ENCODE measurements around the gene ZSWIM4. TPM values are rescaled to one million over a fixed set of nuclear protein-coding genes. Genes with fewer than 3 reads are reported as not detected.

Gene ZSWIM4
- total RNA-seq, 2 experiments from 2014 or later, result 5.0 to 10.8 TPM

DNA sequence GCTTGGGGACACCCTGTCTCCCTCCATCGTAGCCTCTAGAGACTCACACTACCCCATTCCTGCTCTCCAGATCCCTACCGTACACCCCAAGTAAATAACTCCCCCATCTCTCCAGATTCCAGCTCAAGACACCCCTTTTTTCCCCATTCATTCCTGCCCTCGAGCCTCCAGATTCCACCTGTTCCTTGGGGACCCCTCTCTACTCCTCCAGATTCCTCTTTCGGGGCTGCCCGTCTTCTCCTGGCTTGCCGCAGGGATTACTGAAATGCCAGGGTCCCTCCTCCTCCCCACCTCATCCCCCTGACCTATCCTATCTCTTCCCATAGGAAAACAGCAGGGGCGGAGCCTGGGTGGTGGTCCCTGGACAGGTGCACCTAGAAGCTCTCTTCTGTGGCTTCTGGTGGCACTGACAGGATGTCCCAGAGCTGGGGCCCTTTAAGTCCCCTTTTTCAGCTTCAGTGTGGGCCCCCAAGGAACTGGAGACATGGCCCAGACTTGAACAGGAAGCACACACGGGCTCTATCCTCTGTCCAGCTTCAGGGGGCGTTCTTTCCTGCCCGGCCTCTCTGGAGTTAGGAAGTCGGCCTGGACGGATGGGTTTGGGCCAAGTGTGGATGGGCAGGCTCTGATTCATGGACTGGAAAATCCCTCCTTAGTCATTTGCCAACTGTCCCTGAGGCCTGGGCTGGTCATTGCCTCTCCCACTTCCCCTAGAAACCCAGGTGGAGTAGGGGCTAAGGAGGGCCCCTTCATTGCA lies 1.2 kb downstream of the ZSWIM4 start:
- Histone ChIP-seq H3K36me3 (ENCODE audit: insufficient read depth, low read length) (no peaks in the 10 kb centered on the region), H3K9me3 (ENCODE audit: low read length) (no peaks in the 10 kb centered on the region), H3K9me2 (ENCODE audit: insufficient read depth, low read length) (no peaks in the 10 kb centered on the region), H3K79me2 (ENCODE audit: insufficient read depth, low read depth, low read length) (peaks cover 5% of the 10 kb centered on the region; the same call in 1 of the 2 replicates), H3K4me3 (ENCODE audit: low read depth, low read length, poor library complexity, severe bottlenecking) (peak overlapping the region; percentile 79), H2AFZ (ENCODE audit: low read length) (peak overlapping the region; percentile 49; the same call in 1 of the 2 replicates), H4K20me1 (ENCODE audit: insufficient read depth, low read length) (no peaks in the 10 kb centered on the region), H3K4me2 (ENCODE audit: low read length) (peak overlapping the region; percentile 92), H3K4me1 (ENCODE audit: insufficient read depth, low read length, poor library complexity, severe bottlenecking) (peaks cover 30% of the 10 kb centered on the region), H3K27ac (ENCODE audit: low read depth, low read length, poor library complexity, severe bottlenecking) (peak overlapping the region; percentile 15)
- no peak for TF ChIP-seq EZH2phosphoT487 (IDR thresholded peaks at IDR 0.05; ENCODE audit: borderline replicate concordance, low read depth, low read length)
- TF ChIP-seq, protein P1, sequence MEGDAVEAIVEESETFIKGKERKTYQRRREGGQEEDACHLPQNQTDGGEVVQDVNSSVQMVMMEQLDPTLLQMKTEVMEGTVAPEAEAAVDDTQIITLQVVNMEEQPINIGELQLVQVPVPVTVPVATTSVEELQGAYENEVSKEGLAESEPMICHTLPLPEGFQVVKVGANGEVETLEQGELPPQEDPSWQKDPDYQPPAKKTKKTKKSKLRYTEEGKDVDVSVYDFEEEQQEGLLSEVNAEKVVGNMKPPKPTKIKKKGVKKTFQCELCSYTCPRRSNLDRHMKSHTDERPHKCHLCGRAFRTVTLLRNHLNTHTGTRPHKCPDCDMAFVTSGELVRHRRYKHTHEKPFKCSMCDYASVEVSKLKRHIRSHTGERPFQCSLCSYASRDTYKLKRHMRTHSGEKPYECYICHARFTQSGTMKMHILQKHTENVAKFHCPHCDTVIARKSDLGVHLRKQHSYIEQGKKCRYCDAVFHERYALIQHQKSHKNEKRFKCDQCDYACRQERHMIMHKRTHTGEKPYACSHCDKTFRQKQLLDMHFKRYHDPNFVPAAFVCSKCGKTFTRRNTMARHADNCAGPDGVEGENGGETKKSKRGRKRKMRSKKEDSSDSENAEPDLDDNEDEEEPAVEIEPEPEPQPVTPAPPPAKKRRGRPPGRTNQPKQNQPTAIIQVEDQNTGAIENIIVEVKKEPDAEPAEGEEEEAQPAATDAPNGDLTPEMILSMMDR (conservative IDR thresholded peaks at IDR 0.05; ENCODE audit: low read length), result no peak
- no TSS peak for BruUV-seq (replicated peaks)
- intact Hi-C loops (cut with micrococcal nuclease; ENCODE audit: unreplicated experiment), result no loop called here
- ChIA-PET POLR2A (interaction anchor here (1.5 to 2.6 kb wide), 2 partner anchors 13 to 43 kb away, joined by 3 to 5 read pairs; no protein-coding TSS in a partner anchor), CTCF (ENCODE audit: unreplicated experiment) (no interaction called here)
- peak; percentile 45 for DNase-seq (ENCODE audit: low spot score)

DNA sequence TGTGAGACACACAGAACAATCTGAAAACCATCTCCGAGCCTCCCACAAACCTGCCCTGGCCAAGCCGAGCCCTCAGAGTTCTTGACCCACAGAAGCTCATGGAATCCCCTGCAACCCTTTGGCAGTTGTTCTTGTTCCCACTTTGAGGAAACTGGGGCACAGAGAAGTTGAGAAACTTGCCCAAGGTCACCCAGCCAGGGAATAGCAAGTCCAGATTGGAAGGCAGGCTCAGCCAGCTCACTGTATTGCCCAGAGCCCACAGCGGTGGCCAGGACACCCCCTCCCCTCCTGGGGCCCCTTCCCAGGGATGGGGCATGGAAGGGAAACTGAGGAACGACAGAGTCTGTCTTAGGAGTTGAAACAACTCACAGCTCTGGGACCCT lies 1.8 kb downstream of the ZSWIM4 start:
- Histone ChIP-seq H2AFZ (ENCODE audit: low read length) (no peak overlapping the region), H3K27ac (ENCODE audit: low read depth, low read length, poor library complexity, severe bottlenecking) (peak overlapping the region; percentile 15), H3K9me2 (ENCODE audit: insufficient read depth, low read length) (no peaks in the 10 kb centered on the region), H3K4me3 (ENCODE audit: low read depth, low read length, poor library complexity, severe bottlenecking) (peak overlapping the region; percentile 79), H3K4me2 (ENCODE audit: low read length) (peak overlapping the region; percentile 92), H3K4me1 (ENCODE audit: insufficient read depth, low read length, poor library complexity, severe bottlenecking) (peaks cover 30% of the 10 kb centered on the region), H3K79me2 (ENCODE audit: insufficient read depth, low read depth, low read length) (peaks cover 5% of the 10 kb centered on the region; the same call in 1 of the 2 replicates), H4K20me1 (ENCODE audit: insufficient read depth, low read length) (no peaks in the 10 kb centered on the region), H3K36me3 (ENCODE audit: insufficient read depth, low read length) (no peaks in the 10 kb centered on the region), H3K9me3 (ENCODE audit: low read length) (no peaks in the 10 kb centered on the region)
- no peak for TF ChIP-seq EZH2phosphoT487 (IDR thresholded peaks at IDR 0.05; ENCODE audit: borderline replicate concordance, low read depth, low read length)
- TF ChIP-seq, protein P1 (conservative IDR thresholded peaks at IDR 0.05; ENCODE audit: low read length), result no peak
- ChIA-PET POLR2A (interaction anchor here (0.6 kb wide), 2 partner anchors 28 to 337 kb away, joined by 3 to 8 read pairs; no protein-coding TSS in a partner anchor), CTCF (ENCODE audit: unreplicated experiment) (no interaction called here)
- DNase-seq (ENCODE audit: low spot score), result no peak
- no TSS peak for BruUV-seq (replicated peaks)
- intact Hi-C loops (cut with micrococcal nuclease; ENCODE audit: unreplicated experiment), result no loop called here

DNA sequence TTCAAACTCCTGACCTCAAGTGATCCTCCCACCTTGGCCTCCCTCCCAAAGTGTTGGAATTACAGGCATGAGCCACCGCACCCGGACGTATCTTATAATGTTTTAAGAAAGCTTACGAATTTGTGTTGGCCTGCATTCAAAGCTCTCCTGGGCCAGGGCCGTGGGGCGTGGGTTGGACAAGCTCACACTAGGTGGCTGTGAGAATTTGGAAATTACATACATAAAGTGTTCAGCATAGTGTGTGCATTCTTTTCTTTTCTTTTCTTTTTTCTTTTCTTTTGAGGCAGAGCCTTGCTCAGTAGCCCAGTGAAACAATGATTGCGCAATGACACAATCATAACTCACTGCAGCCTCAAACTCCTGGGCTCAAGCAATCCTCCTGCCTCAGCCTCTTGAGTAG lies 2.6 kb downstream of the ZSWIM4 start:
- CTCF ChIA-PET (ENCODE audit: unreplicated experiment), result no interaction called here

More for the DNA sequence above, 2.6 kb downstream of the ZSWIM4 start:
- POLR2A ChIA-PET, result interaction anchor here (0.6 kb wide), 1 partner anchor 28 kb away, joined by 3 read pairs; no protein-coding TSS in a partner anchor
- Histone ChIP-seq H3K79me2 (ENCODE audit: insufficient read depth, low read depth, low read length) (peaks cover 5% of the 10 kb centered on the region; the same call in 1 of the 2 replicates), H3K36me3 (ENCODE audit: insufficient read depth, low read length) (no peaks in the 10 kb centered on the region), H3K9me3 (ENCODE audit: low read length) (no peaks in the 10 kb centered on the region), H3K4me2 (ENCODE audit: low read length) (no peak overlapping the region), H3K4me3 (ENCODE audit: low read depth, low read length, poor library complexity, severe bottlenecking) (no peak overlapping the region), H4K20me1 (ENCODE audit: insufficient read depth, low read length) (no peaks in the 10 kb centered on the region), H3K9me2 (ENCODE audit: insufficient read depth, low read length) (no peaks in the 10 kb centered on the region), H3K27ac (ENCODE audit: low read depth, low read length, poor library complexity, severe bottlenecking) (no peak overlapping the region), H2AFZ (ENCODE audit: low read length) (no peak overlapping the region), H3K4me1 (ENCODE audit: insufficient read depth, low read length, poor library complexity, severe bottlenecking) (peaks cover 30% of the 10 kb centered on the region)
- DNase-seq (ENCODE audit: low spot score), result no peak
- BruUV-seq (replicated peaks), result no TSS peak
- intact Hi-C loops (cut with micrococcal nuclease; ENCODE audit: unreplicated experiment), result no loop called here
- TF ChIP-seq, protein P1 (conservative IDR thresholded peaks at IDR 0.05; ENCODE audit: low read length), result no peak
- no peak for TF ChIP-seq EZH2phosphoT487 (IDR thresholded peaks at IDR 0.05; ENCODE audit: borderline replicate concordance, low read depth, low read length)
